ENCODE data around the gene TRIM24. TPM values are rescaled to one million over a fixed set of nuclear protein-coding genes. Genes with fewer than 3 reads are reported as not detected.

TRIM24 gene
- total and polyA plus RNA-seq, 10 of the 15 experiments (the other 5 are each of a cell fraction or from before 2014, with no cell fraction given), result 4.6 to 23.5 (median 13.6) TPM

GRCh38 chr7:138460176-138460648 lies at the start of gene TRIM24 (continued):
- TF ChIP-seq TARDBP (IDR thresholded peaks at IDR 0.05; ENCODE audit: borderline replicate concordance) (no peak), ZBTB11 (CRISPR knock-in tag; IDR thresholded peaks at IDR 0.05) (no peak), REST (IDR thresholded peaks at IDR 0.05; ENCODE audit: low read depth, low read length) (no peak), ETV6 (conservative IDR thresholded peaks at IDR 0.05 in 1 of 2, IDR thresholded peaks at IDR 0.05 in 1 of 2; ENCODE audit: borderline replicate concordance in 1 of 2, low read depth in 1 of 2) (no peak), EED (IDR thresholded peaks at IDR 0.05; ENCODE audit: low read depth) (no peak), BACH1 (IDR thresholded peaks at IDR 0.05; ENCODE audit: borderline replicate concordance) (peak; percentile 96), IRF5 (IDR thresholded peaks at IDR 0.05; ENCODE audit: borderline replicate concordance) (no peak), IKZF2 (IDR thresholded peaks at IDR 0.05) (peak in 1 of 2 experiments; percentile 14; a peak in 1 of 4 replicates), CREM (IDR thresholded peaks at IDR 0.05; ENCODE audit: low read depth) (no peak), ZNF622 (IDR thresholded peaks at IDR 0.05) (no peak), IKZF1 (conservative IDR thresholded peaks at IDR 0.05) (0 out of 2 replicates have a peak, but pooled peaks have one; percentile 74), KDM1A (IDR thresholded peaks at IDR 0.05; ENCODE audit: borderline replicate concordance) (no peak), MAX (IDR thresholded peaks at IDR 0.05; ENCODE audit: low read depth, low read length) (no peak; the same call in 1 of the 2 replicates), NRF1 (conservative IDR thresholded peaks at IDR 0.05; ENCODE audit: low read depth, low read length) (no peak), SMARCA5 (IDR thresholded peaks at IDR 0.05) (peak; percentile 36; the same call in 1 of the 2 replicates), ZBED1 (IDR thresholded peaks at IDR 0.05; ENCODE audit: borderline replicate concordance) (no peak), RFX5 (IDR thresholded peaks at IDR 0.05; ENCODE audit: low read depth, low read length) (peak; percentile 10), RBBP5 (conservative IDR thresholded peaks at IDR 0.05) (no peak)
- TF ChIP-seq, protein P1, sequence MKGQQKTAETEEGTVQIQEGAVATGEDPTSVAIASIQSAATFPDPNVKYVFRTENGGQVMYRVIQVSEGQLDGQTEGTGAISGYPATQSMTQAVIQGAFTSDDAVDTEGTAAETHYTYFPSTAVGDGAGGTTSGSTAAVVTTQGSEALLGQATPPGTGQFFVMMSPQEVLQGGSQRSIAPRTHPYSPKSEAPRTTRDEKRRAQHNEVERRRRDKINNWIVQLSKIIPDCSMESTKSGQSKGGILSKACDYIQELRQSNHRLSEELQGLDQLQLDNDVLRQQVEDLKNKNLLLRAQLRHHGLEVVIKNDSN (IDR thresholded peaks at IDR 0.05; ENCODE audit: borderline replicate concordance, extremely low read length, insufficient read depth, low read depth, low read length), result no peak
- TF ChIP-seq, protein P2, sequence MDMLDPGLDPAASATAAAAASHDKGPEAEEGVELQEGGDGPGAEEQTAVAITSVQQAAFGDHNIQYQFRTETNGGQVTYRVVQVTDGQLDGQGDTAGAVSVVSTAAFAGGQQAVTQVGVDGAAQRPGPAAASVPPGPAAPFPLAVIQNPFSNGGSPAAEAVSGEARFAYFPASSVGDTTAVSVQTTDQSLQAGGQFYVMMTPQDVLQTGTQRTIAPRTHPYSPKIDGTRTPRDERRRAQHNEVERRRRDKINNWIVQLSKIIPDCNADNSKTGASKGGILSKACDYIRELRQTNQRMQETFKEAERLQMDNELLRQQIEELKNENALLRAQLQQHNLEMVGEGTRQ (IDR thresholded peaks at IDR 0.05; ENCODE audit: borderline replicate concordance, low read depth, low read length), result no peak

Measured in GM12878 (cell line).